Smooth muscle cell (in vitro differentiated cells): ENCODE results near the gene IRF7. TPM values are rescaled to one million over a fixed set of nuclear protein-coding genes. Genes with fewer than 3 reads are reported as not detected.

Experiments used
- DNase-seq: peaks from one replicate; lab custom pipeline; 2025; ENCODE audit not compliant: unreplicated experiment; lab: John Stamatoyannopoulos, UW
- H2AFZ ChIP-seq: fragments of 200-600 bp; sonication (generic); 2 replicates; pipeline ENCODE4 v1.6.0; 2016; ENCODE audit warnings: antibody characterized with exemption, low read depth, mild to moderate bottlenecking
- H3F3A ChIP-seq: fragments of 200-600 bp; sonication (generic); 2 replicates; pipeline ENCODE4 v1.6.0; 2017; ENCODE audit warnings: antibody characterized with exemption, low read depth
- H3K27ac ChIP-seq: fragments of 200-600 bp; sonication (generic); 2 replicates; pipeline ENCODE4 v1.5.1; 2016; ENCODE audit warnings: low read depth, mild to moderate bottlenecking
- H3K27me3 ChIP-seq: fragments of 200-600 bp; sonication (generic); 2 replicates; pipeline ENCODE4 v1.6.1; 2016; ENCODE audit warnings: low read depth, mild to moderate bottlenecking
- H3K36me3 ChIP-seq: fragments of 200-600 bp; sonication (generic); 2 replicates; pipeline ENCODE4 v1.5.1; 2016; ENCODE audit warnings: low read depth
- H3K4me1 ChIP-seq: fragments of 200-600 bp; sonication (generic); 2 replicates; pipeline ENCODE4 v1.5.1; 2016; ENCODE audit warnings: low read depth
- H3K4me2 ChIP-seq: fragments of 200-600 bp; sonication (generic); 2 replicates; pipeline ENCODE4 v1.6.0; 2016; ENCODE audit warnings: mild to moderate bottlenecking
- H3K4me3 ChIP-seq: fragments of 200-600 bp; sonication (generic); 2 replicates; pipeline ENCODE4 v1.5.1; 2016; ENCODE audit warnings: mild to moderate bottlenecking
- H3K79me2 ChIP-seq: fragments of 200-600 bp; sonication (generic); 2 replicates; pipeline ENCODE4 v1.6.0; 2016; ENCODE audit warnings: low read depth, mild to moderate bottlenecking
- H3K9ac ChIP-seq: fragments of 200-600 bp; sonication (generic); 2 replicates; pipeline ENCODE4 v1.6.0; 2016; ENCODE audit warnings: low read depth
- H3K9me3 ChIP-seq: fragments of 200-600 bp; sonication (generic); replicated peaks from 2 replicates; pipeline ENCODE4 v1.5.1; 2016; ENCODE audit warnings: low read depth
- H4K20me1 ChIP-seq: fragments of 200-600 bp; sonication (generic); 2 replicates; pipeline ENCODE4 v1.6.0; 2016; ENCODE audit warnings: low read depth
- CTCF ChIP-seq: fragments of 200-600 bp; sonication (generic); IDR thresholded peaks from 2 replicates; pipeline ENCODE4 v1.5.1; 2017; ENCODE audit warnings: borderline replicate concordance, mild to moderate bottlenecking, antibody characterized with exemption; ENCODE audit not compliant: insufficient read depth, poor library complexity, severe bottlenecking
- WGBS: methylation state at CpG from one replicate; pipeline ENCODE4 v1.1.7; 2016; ENCODE audit warnings: low lambda C conversion rate; 5-methylcytosine and 5-hydroxymethylcytosine counted together
- polyA plus RNA-seq: library from polyadenylated mRNA; unstranded; fragments of >200 nt; fragmentation: Nextera tagmentation; extraction: Ambion mirVana; gene quantifications from 2 replicates; pipeline ENCODE4 v1.2.1, GENCODE V29; 2016
- total RNA-seq: library from RNA; depleted of rRNA; stranded (reverse); fragments of >200 nt; gene quantifications from 2 replicates; pipeline ENCODE4 v1.2.3, GENCODE V29; 2014

Gene IRF7
- total and polyA plus RNA-seq, 2 experiments from 2014 or later, result 7.1 to 14.3 TPM

DNA sequence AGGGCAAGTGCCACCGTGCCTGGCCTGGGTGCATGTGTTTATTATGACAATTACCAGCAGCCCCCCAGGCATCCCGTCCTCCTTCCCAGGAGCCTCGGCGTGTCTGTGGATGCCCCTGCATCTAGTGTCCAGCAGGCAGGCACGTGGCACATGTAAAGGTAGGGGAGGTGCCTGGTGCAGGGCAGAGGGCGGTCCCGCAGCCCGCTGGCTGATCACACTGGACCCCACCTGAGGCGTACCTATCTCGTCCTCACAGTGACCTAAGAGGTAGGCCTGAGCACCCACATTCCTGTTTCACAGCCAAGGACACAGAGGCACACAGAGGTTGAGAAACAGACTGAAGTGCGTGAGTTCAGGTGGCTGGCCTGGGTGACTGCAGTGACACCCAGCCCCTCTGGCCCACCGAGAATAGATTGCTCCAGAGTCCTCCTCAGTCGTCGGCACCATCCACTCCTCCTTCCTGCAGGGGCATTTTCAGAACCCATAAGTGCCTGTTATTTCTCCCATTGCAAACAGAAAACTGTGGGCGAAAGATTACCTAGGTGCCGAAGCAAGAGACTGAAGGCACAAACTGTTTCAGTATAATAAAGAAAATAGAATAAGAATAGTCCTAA, 42.5 kb downstream of the IRF7 start:
- Histone ChIP-seq H3K4me3 (no peak overlapping the region), H3K4me1 (peaks cover 32% of the 10 kb centered on the region), H4K20me1 (peaks cover 15% of the 10 kb centered on the region), H3F3A (peaks cover 8% of the 10 kb centered on the region), H3K27ac (no peak overlapping the region), H3K36me3 (no peaks in the 10 kb centered on the region), H2AFZ (no peak overlapping the region), H3K79me2 (peaks cover 16% of the 10 kb centered on the region), H3K4me2 (no peak overlapping the region), H3K9me3 (no peaks in the 10 kb centered on the region), H3K27me3 (no peaks in the 10 kb centered on the region), H3K9ac (no peak overlapping the region)
- no peak for DNase-seq
- no peak for TF ChIP-seq CTCF
- 92% methylated on average over 16 of the region's 16 CpGs for WGBS

GRCh38 chr11:571802-572185, 44.0 kb downstream of the IRF7 start:
- TF ChIP-seq CTCF, result no peak
- 65% methylated on average over 8 of the region's 8 CpGs for WGBS
- H3K27me3 ChIP-seq, result no peaks in the 10 kb centered on the region
- peaks cover 23% of the 10 kb centered on the region for H3K4me1 ChIP-seq
- no peak overlapping the region for H3K9ac ChIP-seq
- no peaks in the 10 kb centered on the region for H3K36me3 ChIP-seq
- no peak overlapping the region for H3K4me2 ChIP-seq
- no peak overlapping the region for H3K27ac ChIP-seq
- peaks cover 8% of the 10 kb centered on the region for H3F3A ChIP-seq
- H2AFZ ChIP-seq, result no peak overlapping the region
- H3K79me2 ChIP-seq, result peaks cover 15% of the 10 kb centered on the region
- H4K20me1 ChIP-seq, result peaks cover 11% of the 10 kb centered on the region
- H3K9me3 ChIP-seq, result no peaks in the 10 kb centered on the region
- no peak overlapping the region for H3K4me3 ChIP-seq
- DNase-seq, result no peak

DNA sequence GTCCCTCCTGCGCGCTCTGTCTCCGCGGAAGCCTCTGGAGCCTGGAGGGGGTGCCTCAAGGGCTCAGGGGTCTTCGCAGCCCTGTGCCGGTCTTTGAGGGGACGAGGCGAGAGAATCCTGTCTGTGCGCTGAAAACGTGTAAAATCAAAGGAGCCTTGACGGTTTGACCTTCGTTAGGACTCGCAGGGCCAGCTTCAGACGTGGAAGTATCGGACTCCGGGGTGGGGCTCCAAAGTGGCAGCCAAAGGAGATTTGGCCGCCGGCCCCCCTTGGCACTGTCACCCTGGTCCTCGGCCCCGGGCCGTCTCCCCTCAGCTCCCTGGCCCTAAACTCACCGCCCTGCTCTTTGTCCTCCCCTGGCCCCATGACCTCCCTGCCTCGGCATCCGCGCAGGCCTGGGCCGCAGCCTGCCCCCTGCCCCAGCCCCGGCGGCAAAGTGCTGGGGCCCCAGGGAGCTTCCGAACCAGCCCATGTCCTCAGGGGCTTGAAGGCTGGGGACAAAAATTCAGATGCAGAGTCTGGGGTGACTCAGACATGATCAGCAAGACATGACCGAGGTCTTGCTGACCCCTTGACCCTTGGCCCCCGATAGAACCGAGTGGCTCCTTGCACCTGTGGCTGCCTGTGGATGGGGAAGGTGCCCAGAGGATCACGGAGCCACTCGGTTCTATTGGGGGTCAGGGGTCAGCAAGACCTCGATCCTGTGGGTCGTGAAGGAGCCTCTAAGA, 46.4 kb downstream of the IRF7 start:
- 51% methylated on average over 29 of the region's 36 CpGs for WGBS
- Histone ChIP-seq H3K4me1 (peaks cover 21% of the 10 kb centered on the region), H3K4me3 (peak overlapping the region; percentile 93), H3K9ac (peak overlapping the region; percentile 43), H3K36me3 (no peaks in the 10 kb centered on the region), H3K27ac (peak overlapping the region; percentile 47), H3K79me2 (peaks cover 16% of the 10 kb centered on the region), H2AFZ (no peak overlapping the region), H3F3A (peaks cover 13% of the 10 kb centered on the region), H3K9me3 (no peaks in the 10 kb centered on the region), H3K4me2 (peak overlapping the region; percentile 99), H4K20me1 (peaks cover 31% of the 10 kb centered on the region), H3K27me3 (no peaks in the 10 kb centered on the region)
- no peak for TF ChIP-seq CTCF
- DNase-seq, result no peak
